ENCODE results near the gene GALC. TPM values are rescaled to one million over a fixed set of nuclear protein-coding genes. Genes with fewer than 3 reads are reported as not detected.

GALC gene
- total and polyA plus RNA-seq, 7 experiments from 2014 or later, result 7.1 to 26.1 (median 18.8) TPM

DNA sequence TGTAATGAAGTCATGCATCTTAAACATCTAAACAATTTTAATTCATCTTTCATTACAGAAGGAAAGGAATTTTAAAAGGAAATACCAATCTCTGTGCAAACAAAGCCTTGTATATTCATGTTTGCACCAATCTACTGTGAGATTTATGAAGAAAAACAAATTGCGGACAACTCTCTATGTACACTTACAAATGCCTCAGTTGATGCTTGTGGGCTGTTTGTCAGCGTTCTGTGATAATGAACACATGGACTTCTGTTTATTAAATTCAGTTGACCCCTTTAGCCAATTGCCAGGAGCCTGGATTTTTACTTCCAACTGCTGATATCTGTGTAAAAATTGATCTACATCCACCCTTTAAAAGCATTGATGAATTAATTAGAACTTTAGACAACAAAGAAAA, 17.3 kb upstream of the GALC start:
- H3K4me3 ChIP-seq (ENCODE audit: low read length), result no peak overlapping the region
- H3K36me3 ChIP-seq (ENCODE audit: control insufficient read depth in 2 of 3, insufficient read depth in 3 of 3, low read length in 3 of 3), result peaks cover 0 to 6% (median 0%) of the 10 kb centered on the region in 3 experiments
- peak overlapping the region in 7 of 9 donors; percentile 43 to 90 (median 56) for H3K27ac Mint-ChIP-seq
- no peaks in the 10 kb centered on the region for H3K27me3 ChIP-seq (ENCODE audit: control insufficient read depth in 2 of 2, insufficient read depth in 2 of 2, low read length in 2 of 2)
- H3K36me3 Mint-ChIP-seq, result peaks cover 7 to 44% (median 18%) of the 10 kb centered on the region in 5 donors
- ChIA-PET POLR2A (interaction anchor here (2.4 kb wide), 1 partner anchor 17 kb away, joined by 9 read pairs; the partner anchor contains the start of gene GALC), CTCF (no interaction called here)
- ATAC-seq (no peak), DNase-seq (no peak)
- H3K9me3 ChIP-seq (ENCODE audit: control insufficient read depth in 2 of 3, low read length in 3 of 3), result no peaks in the 10 kb centered on the region
- peaks cover 24 to 40% of the 10 kb centered on the region in 2 donors for H3K4me1 ChIP-seq (ENCODE audit: control insufficient read depth in 2 of 2, insufficient read depth in 2 of 2, low read length in 2 of 2)
- H3K4me3 Mint-ChIP-seq, result peak overlapping the region in 8 of 10 donors; percentile 5 to 82 (median 27)
- H3K27me3 Mint-ChIP-seq, result no peaks in the 10 kb centered on the region
- H3K9me3 Mint-ChIP-seq, result peaks cover 0 to 1% (median 0%) of the 10 kb centered on the region in 11 donors
- H3K4me1 Mint-ChIP-seq, result peaks cover 60 to 82% (median 75%) of the 10 kb centered on the region in 7 donors
- H3K27ac ChIP-seq (ENCODE audit: low read depth, low read length), result no peak overlapping the region
- intact Hi-C loops (cut with micrococcal nuclease), result no loop called here

DNA sequence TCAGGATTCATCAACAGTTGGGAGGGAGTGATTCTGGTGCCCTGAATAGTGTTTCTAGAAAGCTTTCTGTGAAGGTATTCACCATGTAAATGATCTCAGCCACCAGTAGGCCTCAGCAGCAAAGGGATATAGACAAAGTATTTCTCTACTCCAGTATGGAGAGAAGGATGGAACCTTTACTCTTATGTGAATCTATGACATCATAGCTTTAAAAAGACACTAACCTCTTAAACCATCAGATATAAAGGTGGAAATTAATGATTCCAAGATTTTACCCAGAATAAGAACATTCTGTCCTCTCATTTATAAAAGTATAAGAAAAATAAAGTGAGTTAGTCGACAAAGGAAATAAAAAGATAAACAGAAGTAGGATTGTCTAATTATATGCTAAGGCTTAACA, 16.5 kb upstream of the GALC start:
- ATAC-seq (no peak), DNase-seq (no peak)
- Mint-ChIP-seq H3K36me3 (peaks cover 7 to 45% (median 18%) of the 10 kb centered on the region in 5 donors), H3K4me1 (peaks cover 64 to 89% (median 81%) of the 10 kb centered on the region in 7 donors), H3K4me3 (peak overlapping the region in 9 of 10 donors; percentile 18 to 89 (median 74)), H3K27ac (peak overlapping the region in 8 of 9 donors; percentile 15 to 98 (median 88)), H3K9me3 (peaks cover 0 to 1% (median 0%) of the 10 kb centered on the region in 11 donors), H3K27me3 (no peaks in the 10 kb centered on the region)
- no peaks in the 10 kb centered on the region for H3K27me3 ChIP-seq (ENCODE audit: control insufficient read depth in 2 of 2, insufficient read depth in 2 of 2, low read length in 2 of 2)
- intact Hi-C loops (cut with micrococcal nuclease), result loop anchor here (5.0 to 10.0 kb wide), 7 partner anchors 33 to 1425 kb away; partner anchors contain the start of genes ZC3H14 (in 2 of the 2), EML5 (in 1 of the 2) and SPATA7 (in 1 of the 2)
- ChIA-PET POLR2A (interaction anchor here (1.5 to 2.4 kb wide), 3 partner anchors 14 to 57 kb away, joined by 5 to 9 read pairs (median 6); partner anchors contain the start of gene GALC), CTCF (no interaction called here)
- peak overlapping the region; percentile 41 for H3K27ac ChIP-seq (ENCODE audit: low read depth, low read length)
- peaks cover 24 to 40% of the 10 kb centered on the region in 2 donors for H3K4me1 ChIP-seq (ENCODE audit: control insufficient read depth in 2 of 2, insufficient read depth in 2 of 2, low read length in 2 of 2)
- peaks cover 0 to 6% (median 0%) of the 10 kb centered on the region in 3 experiments for H3K36me3 ChIP-seq (ENCODE audit: control insufficient read depth in 2 of 3, insufficient read depth in 3 of 3, low read length in 3 of 3)
- H3K4me3 ChIP-seq (ENCODE audit: low read length), result no peak overlapping the region
- no peaks in the 10 kb centered on the region for H3K9me3 ChIP-seq (ENCODE audit: control insufficient read depth in 2 of 3, low read length in 3 of 3)

DNA sequence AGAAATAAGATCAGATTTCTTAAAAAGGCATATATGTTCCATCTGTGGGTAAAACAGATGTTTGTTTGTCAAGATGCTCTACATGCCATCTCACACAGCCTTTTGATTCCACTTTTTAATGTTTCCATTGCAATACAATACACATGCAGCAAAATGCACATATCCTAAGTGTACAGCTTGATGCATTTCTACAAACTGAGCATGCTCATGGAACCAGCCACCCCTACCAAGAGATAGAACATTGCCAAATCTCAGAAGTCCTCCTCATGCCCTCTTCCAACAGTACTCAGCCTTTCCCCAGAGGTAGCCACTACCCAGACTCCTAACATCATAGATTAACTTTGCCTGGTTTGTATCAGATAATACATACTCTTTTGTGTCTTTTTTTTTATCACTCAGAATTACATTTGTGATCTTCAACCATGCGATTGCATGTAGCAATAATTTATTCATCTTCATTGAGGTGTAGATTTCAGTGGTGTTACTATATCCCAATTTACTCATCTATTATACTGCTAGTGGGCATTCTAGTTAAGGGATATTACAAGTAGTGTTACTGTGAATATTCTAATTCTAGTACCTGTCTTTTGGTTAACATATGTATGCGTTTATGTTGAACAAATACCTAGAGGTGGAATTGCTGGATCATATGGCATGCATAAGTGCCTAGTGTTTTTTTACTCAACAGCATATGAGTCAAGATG, 15.2 kb upstream of the GALC start:
- CTCF ChIA-PET, result no interaction called here
- Mint-ChIP-seq H3K9me3 (peaks cover 0 to 1% (median 0%) of the 10 kb centered on the region in 11 donors), H3K36me3 (peaks cover 7 to 42% (median 18%) of the 10 kb centered on the region in 5 donors), H3K27me3 (no peaks in the 10 kb centered on the region), H3K27ac (peak overlapping the region; percentile 16 to 98 (median 90)), H3K4me3 (peak overlapping the region; percentile 14 to 89 (median 80)), H3K4me1 (peaks cover 58 to 86% (median 75%) of the 10 kb centered on the region in 7 donors)
- Histone ChIP-seq H3K9me3 (ENCODE audit: control insufficient read depth in 2 of 3, low read length in 3 of 3) (no peaks in the 10 kb centered on the region), H3K27me3 (ENCODE audit: control insufficient read depth in 2 of 2, insufficient read depth in 2 of 2, low read length in 2 of 2) (no peaks in the 10 kb centered on the region), H3K4me1 (ENCODE audit: control insufficient read depth in 2 of 2, insufficient read depth in 2 of 2, low read length in 2 of 2) (peaks cover 24 to 40% of the 10 kb centered on the region in 2 donors), H3K4me3 (ENCODE audit: low read length) (peak overlapping the region; percentile 14), H3K36me3 (ENCODE audit: control insufficient read depth in 2 of 3, insufficient read depth in 3 of 3, low read length in 3 of 3) (peaks cover 0 to 6% (median 0%) of the 10 kb centered on the region in 3 experiments), H3K27ac (ENCODE audit: low read depth, low read length) (peak overlapping the region; percentile 32)
- POLR2A ChIA-PET, result interaction anchor here (1.5 to 2.4 kb wide), 2 partner anchors 13 to 15 kb away, joined by 5 to 9 read pairs; partner anchors contain the start of gene GALC
- no peak for ATAC-seq
- intact Hi-C loops (cut with micrococcal nuclease), result loop anchor here (1.0 to 10.0 kb wide), 8 partner anchors 11 to 1427 kb away; partner anchors contain the start of genes ZC3H14 (in 2 of the 2), EML5 (in 1 of the 2) and SPATA7 (in 1 of the 2)
- no peak for DNase-seq

DNA sequence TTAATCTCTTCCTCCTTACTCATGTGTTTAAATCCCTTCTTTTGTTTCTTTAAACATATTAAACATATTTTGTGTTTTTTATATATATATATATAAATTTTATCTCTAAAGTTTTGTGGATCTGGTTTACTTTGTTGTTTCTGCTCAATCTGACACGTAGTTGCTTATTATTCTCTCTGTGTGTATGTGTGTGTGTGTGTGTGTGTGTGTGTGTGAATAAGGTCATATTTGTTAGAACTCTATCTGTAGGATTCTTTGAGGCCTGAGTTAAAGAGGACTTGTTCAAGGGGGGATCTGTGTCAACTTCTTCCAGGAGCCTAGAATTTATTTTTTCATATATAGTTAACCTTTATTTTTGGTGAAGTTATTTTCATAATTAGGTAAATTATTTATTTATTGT, 14.6 kb upstream of the GALC start:
- Mint-ChIP-seq H3K9me3 (peaks cover 0 to 1% (median 0%) of the 10 kb centered on the region in 11 donors), H3K27me3 (no peaks in the 10 kb centered on the region), H3K27ac (peak overlapping the region; percentile 43 to 98 (median 90)), H3K4me3 (peak overlapping the region; percentile 12 to 91 (median 83)), H3K4me1 (peaks cover 58 to 87% (median 76%) of the 10 kb centered on the region in 7 donors), H3K36me3 (peaks cover 7 to 43% (median 18%) of the 10 kb centered on the region in 5 donors)
- POLR2A ChIA-PET, result interaction anchor here (3.8 to 6.2 kb wide), 2 partner anchors 13 to 19 kb away, joined by 24 to 122 read pairs; partner anchors contain the start of gene GALC
- H3K4me3 ChIP-seq (ENCODE audit: low read length), result no peak overlapping the region
- H3K27ac ChIP-seq (ENCODE audit: low read depth, low read length), result peak overlapping the region; percentile 32
- intact Hi-C loops (cut with micrococcal nuclease), result loop anchor here (1.0 to 10.0 kb wide), 9 partner anchors 12 to 1427 kb away; partner anchors contain the start of genes SPATA7 (in 2 of the 2), ZC3H14 (in 2 of the 2) and EML5 (in 1 of the 2)
- no peaks in the 10 kb centered on the region for H3K27me3 ChIP-seq (ENCODE audit: control insufficient read depth in 2 of 2, insufficient read depth in 2 of 2, low read length in 2 of 2)
- peaks cover 0 to 6% (median 0%) of the 10 kb centered on the region in 3 experiments for H3K36me3 ChIP-seq (ENCODE audit: control insufficient read depth in 2 of 3, insufficient read depth in 3 of 3, low read length in 3 of 3)
- CTCF ChIA-PET, result interaction anchor here (3.7 kb wide), 1 partner anchor 13 kb away, joined by 19 read pairs; no protein-coding TSS in a partner anchor
- H3K4me1 ChIP-seq (ENCODE audit: control insufficient read depth in 2 of 2, insufficient read depth in 2 of 2, low read length in 2 of 2), result peaks cover 24 to 38% of the 10 kb centered on the region in 2 donors
- DNase-seq, result no peak
- no peaks in the 10 kb centered on the region for H3K9me3 ChIP-seq (ENCODE audit: control insufficient read depth in 2 of 3, low read length in 3 of 3)
- no peak for ATAC-seq

DNA sequence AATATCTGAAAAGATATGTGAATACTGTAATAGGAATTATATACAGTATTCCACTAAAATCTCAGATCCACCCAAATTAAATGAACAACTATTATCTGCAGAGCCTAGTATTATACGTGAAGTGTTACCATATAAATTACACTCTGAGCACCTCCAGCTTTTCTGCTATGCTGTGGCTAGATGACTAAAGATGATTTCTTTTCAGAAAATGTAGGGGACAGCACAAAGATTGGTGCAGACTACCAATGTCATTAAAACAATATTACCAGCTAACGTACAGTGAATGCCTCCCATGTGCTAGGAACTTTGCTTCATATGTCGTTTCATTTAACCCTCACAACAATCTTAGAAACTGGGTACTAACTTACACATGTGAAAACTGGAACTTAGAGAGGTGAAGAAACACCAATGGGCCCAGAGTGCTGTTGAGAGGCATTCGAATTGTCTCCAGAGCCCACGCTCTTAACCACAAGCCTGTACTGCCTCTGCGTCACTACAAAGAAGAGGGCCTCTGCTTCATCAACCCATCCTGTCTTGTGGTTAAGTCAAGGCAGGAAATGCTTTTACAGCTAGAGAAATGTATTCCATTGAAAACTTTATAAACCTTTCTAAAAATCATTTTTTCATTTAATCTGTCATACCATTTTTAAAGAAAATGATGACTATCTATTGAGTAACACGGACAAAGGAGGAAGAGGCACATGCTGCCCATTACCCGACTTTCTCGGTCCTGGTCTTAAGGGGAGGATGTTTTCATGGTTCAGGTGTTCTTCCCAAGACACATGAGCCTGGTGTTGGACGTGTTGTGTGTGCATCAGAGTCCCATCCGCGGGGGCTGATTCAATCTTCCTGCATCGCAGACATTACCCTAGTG, 13.2 kb upstream of the GALC start:
- peak overlapping the region; percentile 81 for H3K27ac ChIP-seq (ENCODE audit: low read depth, low read length)
- Mint-ChIP-seq H3K27me3 (no peaks in the 10 kb centered on the region), H3K9me3 (peaks cover 0 to 2% (median 0%) of the 10 kb centered on the region in 11 donors), H3K4me1 (peaks cover 55 to 82% (median 72%) of the 10 kb centered on the region in 7 donors), H3K36me3 (peaks cover 3 to 43% (median 9%) of the 10 kb centered on the region in 5 donors), H3K27ac (peak overlapping the region; percentile 89 to 98 (median 96)), H3K4me3 (peak overlapping the region; percentile 80 to 96 (median 90))
- ATAC-seq, result peak; percentile 94
- CTCF ChIA-PET, result interaction anchor here (1.6 to 3.7 kb wide), 2 partner anchors 11 kb away, joined by 4 to 19 read pairs; no protein-coding TSS in a partner anchor
- POLR2A ChIA-PET, result interaction anchor here (0.6 to 6.2 kb wide), 11 partner anchors 9 to 380 kb away, joined by 3 to 122 read pairs (median 4); partner anchors contain the start of gene GALC
- peaks cover 0 to 5% (median 0%) of the 10 kb centered on the region in 3 experiments for H3K36me3 ChIP-seq (ENCODE audit: control insufficient read depth in 2 of 3, insufficient read depth in 3 of 3, low read length in 3 of 3)
- peak overlapping the region; percentile 66 for H3K4me3 ChIP-seq (ENCODE audit: low read length)
- H3K4me1 ChIP-seq (ENCODE audit: control insufficient read depth in 2 of 2, insufficient read depth in 2 of 2, low read length in 2 of 2), result peaks cover 24 to 32% of the 10 kb centered on the region in 2 donors
- intact Hi-C loops (cut with micrococcal nuclease), result loop anchor here (1.0 to 10.0 kb wide), 13 partner anchors 8 to 1429 kb away; partner anchors contain the start of genes GALC (in 2 of the 2), SPATA7 (in 2 of the 2), ZC3H14 (in 2 of the 2) and EML5 (in 1 of the 2)
- peak in 8 of 9 donors; percentile 55 to 90 (median 84) for DNase-seq
- H3K27me3 ChIP-seq (ENCODE audit: control insufficient read depth in 2 of 2, insufficient read depth in 2 of 2, low read length in 2 of 2), result no peaks in the 10 kb centered on the region
- H3K9me3 ChIP-seq (ENCODE audit: control insufficient read depth in 2 of 3, low read length in 3 of 3), result no peaks in the 10 kb centered on the region

Data from naive thymus-derived CD4-positive, alpha-beta T cell (primary cell).